ENCODE data around the gene COL15A1.
A peak's percentile ranks its signal among the peaks of the same experiment; 100 is the strongest.

DNA sequence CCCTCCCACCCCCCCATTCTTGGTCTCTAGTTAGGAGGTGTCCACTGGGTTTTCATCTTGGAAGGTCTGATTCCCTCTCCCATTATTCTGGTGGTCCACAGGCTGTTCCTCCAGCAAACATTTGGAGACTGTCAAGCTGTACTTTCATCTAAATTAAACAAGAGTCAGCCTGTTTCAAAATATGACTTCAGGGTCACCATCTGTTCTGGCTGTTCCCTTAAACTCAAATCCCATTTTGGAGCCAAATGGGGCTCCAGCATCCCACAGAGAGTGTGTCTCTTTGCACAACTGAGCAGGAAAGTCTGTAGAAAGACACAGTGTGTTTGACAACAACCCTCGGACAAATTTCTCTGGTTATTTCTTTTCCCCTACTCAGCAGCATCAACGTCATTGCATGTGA is 20.5 kb downstream of the COL15A1 start:
- TF ChIP-seq, protein P1, sequence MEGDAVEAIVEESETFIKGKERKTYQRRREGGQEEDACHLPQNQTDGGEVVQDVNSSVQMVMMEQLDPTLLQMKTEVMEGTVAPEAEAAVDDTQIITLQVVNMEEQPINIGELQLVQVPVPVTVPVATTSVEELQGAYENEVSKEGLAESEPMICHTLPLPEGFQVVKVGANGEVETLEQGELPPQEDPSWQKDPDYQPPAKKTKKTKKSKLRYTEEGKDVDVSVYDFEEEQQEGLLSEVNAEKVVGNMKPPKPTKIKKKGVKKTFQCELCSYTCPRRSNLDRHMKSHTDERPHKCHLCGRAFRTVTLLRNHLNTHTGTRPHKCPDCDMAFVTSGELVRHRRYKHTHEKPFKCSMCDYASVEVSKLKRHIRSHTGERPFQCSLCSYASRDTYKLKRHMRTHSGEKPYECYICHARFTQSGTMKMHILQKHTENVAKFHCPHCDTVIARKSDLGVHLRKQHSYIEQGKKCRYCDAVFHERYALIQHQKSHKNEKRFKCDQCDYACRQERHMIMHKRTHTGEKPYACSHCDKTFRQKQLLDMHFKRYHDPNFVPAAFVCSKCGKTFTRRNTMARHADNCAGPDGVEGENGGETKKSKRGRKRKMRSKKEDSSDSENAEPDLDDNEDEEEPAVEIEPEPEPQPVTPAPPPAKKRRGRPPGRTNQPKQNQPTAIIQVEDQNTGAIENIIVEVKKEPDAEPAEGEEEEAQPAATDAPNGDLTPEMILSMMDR (IDR thresholded peaks at IDR 0.05): no peak
- TF ChIP-seq POLR2AphosphoS5 (IDR thresholded peaks at IDR 0.05): peak in 2 of 3 donors; percentile 17 to 60
- TF ChIP-seq EP300 (IDR thresholded peaks at IDR 0.05): no peak

Measured in stomach (tissue), 4 donors.